HG03108 (cell line): Measurements from ENCODE around the gene DSCAML1.

Experiments used
- ATAC-seq: cut with Tn5 transposase; IDR thresholded peaks from one replicate; pipeline ENCODE4 v1.9.1; 2021; ENCODE audit warnings: moderate library complexity; ENCODE audit not compliant: unreplicated experiment

The DSCAML1 gene

DNA sequence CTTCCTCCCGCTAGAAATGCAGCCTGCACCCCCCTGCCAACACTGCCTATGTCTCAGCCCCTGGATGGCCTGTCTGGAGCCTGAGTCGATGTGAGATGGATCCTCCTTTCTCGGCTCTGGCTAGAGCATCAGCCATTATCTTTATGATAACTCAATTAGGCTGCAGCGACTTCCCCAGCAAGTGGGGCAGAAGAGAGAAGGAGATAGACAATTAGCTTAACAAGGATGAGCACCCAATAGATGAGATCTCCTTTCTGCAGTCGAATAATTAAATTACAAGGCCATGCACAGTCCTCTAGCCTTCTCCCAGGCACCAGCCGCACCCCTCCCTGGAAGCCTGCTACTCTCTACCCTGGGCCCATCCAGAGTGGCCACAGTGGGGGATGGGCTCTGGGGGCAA is 290.0 kb downstream of the DSCAML1 start:
- no peak for ATAC-seq

GRCh38 chr11:117505285-117505970 is 291.6 kb downstream of the DSCAML1 start:
- no peak for ATAC-seq

DNA sequence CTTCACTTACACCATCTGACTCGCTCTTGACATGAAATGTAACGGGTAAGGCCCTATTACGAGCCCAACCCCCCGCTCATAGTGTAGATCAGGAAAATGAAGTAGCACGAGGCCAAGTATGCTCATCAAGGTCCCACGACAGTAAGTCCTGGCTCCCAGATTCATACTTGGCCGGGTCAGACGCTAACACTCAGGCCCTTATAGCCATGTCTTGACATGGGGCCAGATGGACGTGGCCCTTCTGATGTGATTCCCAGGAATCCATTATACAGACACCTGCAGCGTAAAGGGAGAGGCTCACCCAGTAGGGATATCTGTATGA is 294.3 kb downstream of the DSCAML1 start:
- no peak for ATAC-seq

DNA sequence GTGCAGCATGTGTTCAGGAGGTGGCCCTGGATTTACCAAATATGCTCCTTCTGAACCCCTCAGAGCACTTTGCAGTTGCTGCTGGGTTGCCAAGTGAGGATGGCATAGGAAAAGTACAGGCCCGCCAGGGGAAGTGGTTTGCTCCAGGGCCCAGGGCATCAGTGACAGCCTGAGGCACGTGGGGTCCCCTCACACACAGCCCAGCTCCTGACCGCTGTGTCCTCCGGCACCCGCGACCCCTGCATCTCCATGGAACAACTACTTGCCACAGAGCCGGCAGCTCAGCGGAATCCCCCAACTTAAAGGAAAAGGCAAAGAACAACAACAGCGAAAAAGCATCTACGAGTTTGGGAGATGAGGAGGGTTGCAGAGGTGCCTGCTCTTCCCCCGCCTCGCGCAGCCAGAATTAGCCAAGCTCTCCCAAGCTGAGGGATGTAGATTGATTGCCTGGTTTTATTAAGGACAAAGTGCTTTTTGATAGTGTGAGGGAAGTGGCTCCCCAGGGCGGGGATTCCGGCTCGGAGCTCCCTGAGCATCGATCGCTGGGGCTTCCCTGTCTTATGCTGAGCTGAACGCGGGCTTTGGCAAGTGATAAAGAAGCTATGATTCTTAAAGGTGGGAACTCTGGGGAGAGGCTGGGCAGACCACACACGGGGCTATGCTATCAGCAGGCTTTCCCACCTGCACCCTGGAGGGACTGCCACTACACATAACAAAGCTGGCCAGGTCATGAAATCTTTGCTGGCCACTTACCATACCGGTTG is 294.8 kb downstream of the DSCAML1 start:
- ATAC-seq = no peak

- no peak for ATAC-seq
These were observed 295.6 kb downstream of the DSCAML1 start for GRCh38 chr11:117501237-117501898.

DNA sequence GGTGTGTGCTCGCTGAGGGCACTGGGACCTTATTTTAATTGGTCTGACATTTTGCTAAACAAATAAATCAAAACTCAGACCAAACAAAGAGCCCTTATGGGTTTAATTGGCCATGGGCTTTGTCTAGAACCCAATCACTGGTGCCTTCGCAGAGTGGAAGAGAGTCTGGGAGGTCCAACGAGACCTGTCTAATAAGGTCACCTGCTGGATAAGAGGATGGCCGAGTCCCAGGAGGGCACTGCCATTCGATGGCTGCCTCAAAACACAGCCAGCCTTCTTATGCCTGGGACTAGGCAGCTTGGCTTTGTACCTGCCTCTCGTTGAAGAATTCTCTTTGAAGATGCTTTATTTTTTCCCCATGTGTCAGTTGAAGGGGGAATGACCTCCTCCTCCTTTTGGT is 298.2 kb downstream of the DSCAML1 start:
- no peak for ATAC-seq

- no peak for ATAC-seq
These were observed 299.6 kb downstream of the DSCAML1 start for GRCh38 chr11:117497206-117497951.

DNA sequence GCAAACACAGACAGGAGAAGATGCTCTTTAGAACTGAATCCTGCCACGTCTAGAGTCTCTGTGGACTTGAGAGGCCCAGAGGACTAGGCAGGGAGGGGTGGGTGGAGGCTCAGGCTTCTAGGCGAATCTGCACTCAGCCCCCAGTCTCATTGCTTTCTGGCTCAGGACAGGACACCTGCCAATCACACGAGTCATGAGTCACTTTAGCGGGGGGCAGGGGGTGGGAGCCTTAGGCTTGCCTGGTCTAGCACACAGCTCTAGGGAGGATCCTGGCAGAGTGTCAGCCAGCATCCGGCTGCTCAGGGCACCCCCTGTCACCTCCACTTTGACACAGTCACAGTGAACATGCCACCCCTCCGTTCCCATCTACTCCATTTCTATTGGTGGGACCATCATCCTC is 301.7 kb downstream of the DSCAML1 start:
- no peak for ATAC-seq

GRCh38 chr11:117492578-117493251 is 304.3 kb downstream of the DSCAML1 start:
- ATAC-seq = no peak

DNA sequence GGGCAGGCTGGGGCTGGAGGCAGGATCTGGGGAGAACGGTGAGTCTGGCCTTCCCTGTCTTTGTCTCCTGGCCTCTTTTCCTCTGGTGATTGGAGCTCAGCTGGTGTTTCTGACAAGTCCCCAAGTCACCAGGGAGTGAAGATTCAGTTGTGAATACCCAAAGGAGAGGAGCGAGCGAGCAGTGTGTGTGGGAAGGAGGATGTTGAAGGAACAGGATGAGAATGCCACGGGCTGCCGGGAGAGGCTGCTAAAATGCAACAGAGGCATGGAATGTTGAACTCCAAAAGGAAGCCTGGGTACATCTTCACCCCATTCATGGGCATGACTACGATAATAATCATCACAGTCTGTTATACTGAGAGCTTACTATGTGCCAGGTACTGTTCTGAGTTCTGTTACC is 306.1 kb downstream of the DSCAML1 start:
- no peak for ATAC-seq

DNA sequence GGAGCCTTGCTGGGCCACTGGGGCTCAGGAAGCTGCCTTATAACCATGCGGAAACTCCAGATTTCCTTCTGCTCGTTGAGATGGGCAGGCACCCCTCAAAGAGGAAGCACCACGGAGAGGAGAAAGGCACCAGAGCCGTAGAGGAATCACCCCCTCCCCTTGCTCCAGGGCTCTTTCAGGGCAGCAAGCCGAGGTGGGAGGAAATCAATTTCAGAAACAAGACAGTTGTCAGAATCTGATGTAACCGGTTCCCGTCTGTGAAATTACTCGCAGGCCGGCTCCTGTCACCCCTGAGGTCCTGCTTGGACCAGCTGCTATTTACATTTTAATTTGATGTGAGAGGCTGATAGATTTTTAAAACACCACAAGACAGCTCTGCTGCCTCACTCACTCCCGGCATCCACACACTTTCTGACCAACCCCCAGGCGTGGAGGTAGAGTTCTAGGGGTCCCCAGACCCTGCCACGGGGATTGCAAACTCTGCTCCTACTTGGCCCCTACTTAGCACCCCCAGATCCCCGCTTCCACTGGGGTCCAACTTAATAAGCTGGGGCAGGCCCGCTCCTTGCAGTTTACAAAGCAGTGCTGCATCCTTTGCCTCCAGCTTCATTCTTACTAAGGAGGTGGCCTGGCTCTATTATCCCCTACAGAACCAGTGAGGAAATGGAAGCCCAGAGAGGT is 306.9 kb downstream of the DSCAML1 start:
- ATAC-seq = no peak

- ATAC-seq = no peak
These were observed 307.7 kb downstream of the DSCAML1 start for GRCh38 chr11:117488996-117489952.

GRCh38 chr11:117486059-117486458 is 311.0 kb downstream of the DSCAML1 start:
- ATAC-seq = no peak

- ATAC-seq = no peak
These were observed 312.9 kb downstream of the DSCAML1 start for GRCh38 chr11:117484156-117484555.

- no peak for ATAC-seq
These were observed 313.6 kb downstream of the DSCAML1 start for GRCh38 chr11:117483372-117483771.

- no peak for ATAC-seq
These were observed 314.1 kb downstream of the DSCAML1 start for GRCh38 chr11:117482881-117483280.

DNA sequence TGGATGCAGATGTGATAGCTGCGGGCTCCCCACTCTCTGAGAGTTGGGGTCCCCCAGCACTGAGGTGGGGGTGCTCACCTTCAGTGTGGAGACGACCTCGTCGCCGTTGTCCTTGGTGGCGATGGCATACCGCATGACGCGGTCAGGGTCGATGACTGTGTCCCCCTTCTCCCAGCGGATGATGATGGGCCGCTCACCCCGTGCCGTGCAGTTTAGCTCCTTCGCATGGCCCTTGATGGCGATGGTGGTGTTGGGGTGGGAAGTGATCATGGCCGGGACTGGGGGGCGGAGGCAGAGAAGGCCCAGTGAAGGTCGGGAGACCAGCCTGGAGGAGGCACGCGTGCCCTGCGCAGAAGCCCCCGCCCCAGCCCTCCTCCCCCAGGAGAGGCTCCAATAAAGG is 315.1 kb downstream of the DSCAML1 start:
- ATAC-seq = no peak

GRCh38 chr11:117481036-117481435 is 316.0 kb downstream of the DSCAML1 start:
- ATAC-seq = no peak

- no peak for ATAC-seq
These were observed 316.8 kb downstream of the DSCAML1 start for GRCh38 chr11:117480221-117480620.
